GM13976 (cell line): ENCODE results near the gene CSMD2.

Source experiments
- DNase-seq: peaks from one replicate; pipeline ENCODE4 v3.0.0; 2012; ENCODE audit warnings: low spot score
- CTCF ChIP-seq: IDR thresholded peaks from 2 replicates; pipeline ENCODE4 v1.5.1; 2012; ENCODE audit warnings: borderline replicate concordance, mild to moderate bottlenecking; ENCODE audit not compliant: insufficient read depth; ENCODE audit errors: extremely low read depth, missing control alignments, control extremely low read depth
- in situ Hi-C: fragments of 300-500 bp; cut with MboI; formaldehyde crosslinking; loops from one replicate; pipeline ENCODE4 v1.12.0; 2022; ENCODE audit warnings: low sequenced_read_pairs, mixed read lengths, inconsistent platforms; ENCODE audit not compliant: unreplicated experiment

Gene CSMD2

GRCh38 chr1:34164771-34165391 lies at the start of gene CSMD2:
TSS of gene CSMD2 (minus strand) at chr1:34165230. CDS start at chr1:34165097, 133 bp downstream.
- peak; percentile 30 for DNase-seq
- TF ChIP-seq CTCF: no peak
- in situ Hi-C loops: no loop called here

GRCh38 chr1:34213956-34214355 lies 48.9 kb upstream of the CSMD2 start:
- in situ Hi-C loops: no loop called here
- TF ChIP-seq CTCF: no peak
- no peak for DNase-seq

GRCh38 chr1:34212673-34213072 lies 47.6 kb upstream of the CSMD2 start:
- in situ Hi-C loops: no loop called here
- no peak for TF ChIP-seq CTCF
- no peak for DNase-seq

GRCh38 chr1:34199927-34200326 lies 34.9 kb upstream of the CSMD2 start:
- TF ChIP-seq CTCF: no peak
- DNase-seq: no peak
- in situ Hi-C loops: no loop called here

GRCh38 chr1:34192621-34193020 lies 27.6 kb upstream of the CSMD2 start:
- TF ChIP-seq CTCF: no peak
- in situ Hi-C loops: no loop called here
- DNase-seq: no peak

GRCh38 chr1:34190692-34191091 lies 25.7 kb upstream of the CSMD2 start:
- in situ Hi-C loops: no loop called here
- TF ChIP-seq CTCF: no peak
- no peak for DNase-seq
